Calu3 (cell line): ENCODE data around the gene LYPD6B. TPM values are rescaled to one million over a fixed set of nuclear protein-coding genes. Genes with fewer than 3 reads are reported as not detected.
"Not testable (repeated sequence)": the region's sequence is repeated elsewhere in the genome, so short reads cannot be mapped to it uniquely, and the experiment has no call there.

Experiments
- BruUV-seq: library from RNA; stranded (reverse); fragments of 400-500 nt; replicated peaks from 2 replicates; lab custom pipeline; 2021; lab: Mats Ljungman, UMichigan
- CTCF ChIA-PET: fragments of 300-600 bp; sonication (Branson Sonifier 250); formaldehyde crosslinking; loops from one replicate; lab custom pipeline; 2022; ENCODE audit warnings: antibody characterized with exemption; lab: Charles Lee
- DNase-seq: peaks from one replicate; pipeline ENCODE4 v3.0.0; 2022
- H3K27ac Mint-ChIP-seq: one replicate; pipeline ENCODE4 v1.8.0; 2022; ENCODE audit warnings: mixed read lengths; ENCODE audit not compliant: unreplicated experiment
- H3K27me3 Mint-ChIP-seq: one replicate; pipeline ENCODE4 v1.8.0; 2022; ENCODE audit warnings: mixed read lengths; ENCODE audit not compliant: unreplicated experiment
- H3K36me3 Mint-ChIP-seq: one replicate; pipeline ENCODE4 v1.8.0; 2022; ENCODE audit warnings: mild to moderate bottlenecking, moderate library complexity, mixed read lengths; ENCODE audit not compliant: insufficient read depth, unreplicated experiment
- H3K4me1 Mint-ChIP-seq: one replicate; pipeline ENCODE4 v1.8.0; 2022; ENCODE audit warnings: mild to moderate bottlenecking, low read depth, mixed read lengths; ENCODE audit not compliant: unreplicated experiment
- H3K4me3 Mint-ChIP-seq: one replicate; pipeline ENCODE4 v1.8.0; 2022; ENCODE audit warnings: mild to moderate bottlenecking, low read depth, moderate library complexity, mixed read lengths; ENCODE audit not compliant: unreplicated experiment
- H3K9me3 Mint-ChIP-seq: one replicate; pipeline ENCODE4 v1.8.0; 2022; ENCODE audit warnings: low read depth, mixed read lengths; ENCODE audit not compliant: unreplicated experiment
- intact Hi-C: fragments of 100-400 bp; cut with micrococcal nuclease; formaldehyde crosslinking; loops from one replicate; pipeline ENCODE4 v1.10.0; 2022; ENCODE audit not compliant: unreplicated experiment
- total RNA-seq: library from RNA; stranded (reverse); gene quantifications from 2 replicates; pipeline ENCODE4 v1.2.3, GENCODE V29; 2022
- TF ChIP-seq, protein P1 (sequence below): fragments of 200-600 bp; IDR thresholded peaks from one replicate; pipeline ENCODE4 v1.8.0; 2022; ENCODE audit warnings: antibody characterized with exemption; ENCODE audit not compliant: unreplicated experiment

The LYPD6B gene
- total RNA-seq, 1 experiment from 2014 or later: 0.87 TPM

DNA sequence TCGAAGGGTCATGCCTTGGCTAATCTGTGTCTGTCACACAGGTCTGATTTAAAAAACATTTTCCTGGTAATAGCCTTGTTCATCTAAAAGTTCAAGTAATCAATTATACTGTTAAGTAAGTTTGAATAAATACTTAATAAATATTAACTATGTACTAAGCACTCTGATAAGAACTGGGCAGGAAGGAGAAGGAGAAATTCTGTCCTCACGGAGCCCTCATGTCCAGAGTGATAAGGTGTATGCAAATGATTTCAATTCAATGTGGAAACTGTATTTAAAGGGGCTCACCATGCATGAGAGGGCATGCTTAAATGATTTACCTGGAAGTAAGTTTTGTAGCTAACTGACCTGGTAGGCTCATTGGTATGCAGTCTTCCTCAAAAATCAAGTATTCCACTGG lies 197.9 kb downstream of the LYPD6B start:
- no TSS peak for BruUV-seq
- intact Hi-C loops: no loop called here
- Mint-ChIP-seq H3K27ac (no peak overlapping the region), H3K27me3 (no peaks in the 10 kb centered on the region), H3K9me3 (no peaks in the 10 kb centered on the region), H3K4me1 (no peaks in the 10 kb centered on the region), H3K36me3 (no peaks in the 10 kb centered on the region), H3K4me3 (no peak overlapping the region)
- CTCF ChIA-PET: no interaction called here
- TF ChIP-seq, protein P1, sequence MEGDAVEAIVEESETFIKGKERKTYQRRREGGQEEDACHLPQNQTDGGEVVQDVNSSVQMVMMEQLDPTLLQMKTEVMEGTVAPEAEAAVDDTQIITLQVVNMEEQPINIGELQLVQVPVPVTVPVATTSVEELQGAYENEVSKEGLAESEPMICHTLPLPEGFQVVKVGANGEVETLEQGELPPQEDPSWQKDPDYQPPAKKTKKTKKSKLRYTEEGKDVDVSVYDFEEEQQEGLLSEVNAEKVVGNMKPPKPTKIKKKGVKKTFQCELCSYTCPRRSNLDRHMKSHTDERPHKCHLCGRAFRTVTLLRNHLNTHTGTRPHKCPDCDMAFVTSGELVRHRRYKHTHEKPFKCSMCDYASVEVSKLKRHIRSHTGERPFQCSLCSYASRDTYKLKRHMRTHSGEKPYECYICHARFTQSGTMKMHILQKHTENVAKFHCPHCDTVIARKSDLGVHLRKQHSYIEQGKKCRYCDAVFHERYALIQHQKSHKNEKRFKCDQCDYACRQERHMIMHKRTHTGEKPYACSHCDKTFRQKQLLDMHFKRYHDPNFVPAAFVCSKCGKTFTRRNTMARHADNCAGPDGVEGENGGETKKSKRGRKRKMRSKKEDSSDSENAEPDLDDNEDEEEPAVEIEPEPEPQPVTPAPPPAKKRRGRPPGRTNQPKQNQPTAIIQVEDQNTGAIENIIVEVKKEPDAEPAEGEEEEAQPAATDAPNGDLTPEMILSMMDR: no peak
- DNase-seq: no peak

GRCh38 chr2:149246186-149246585 lies 207.7 kb downstream of the LYPD6B start:
- no peak for DNase-seq
- no peak overlapping the region for H3K4me3 Mint-ChIP-seq
- H3K27me3 Mint-ChIP-seq: no peaks in the 10 kb centered on the region
- H3K4me1 Mint-ChIP-seq: no peaks in the 10 kb centered on the region
- H3K9me3 Mint-ChIP-seq: no peaks in the 10 kb centered on the region
- no peak overlapping the region for H3K27ac Mint-ChIP-seq
- TF ChIP-seq, protein P1: no peak
- H3K36me3 Mint-ChIP-seq: no peaks in the 10 kb centered on the region
- no TSS peak for BruUV-seq
- intact Hi-C loops: no loop called here
- CTCF ChIA-PET: interaction anchor here (0.6 kb wide), 2 partner anchors 149 to 692 kb away, joined by 3 read pairs; no protein-coding TSS in a partner anchor

DNA sequence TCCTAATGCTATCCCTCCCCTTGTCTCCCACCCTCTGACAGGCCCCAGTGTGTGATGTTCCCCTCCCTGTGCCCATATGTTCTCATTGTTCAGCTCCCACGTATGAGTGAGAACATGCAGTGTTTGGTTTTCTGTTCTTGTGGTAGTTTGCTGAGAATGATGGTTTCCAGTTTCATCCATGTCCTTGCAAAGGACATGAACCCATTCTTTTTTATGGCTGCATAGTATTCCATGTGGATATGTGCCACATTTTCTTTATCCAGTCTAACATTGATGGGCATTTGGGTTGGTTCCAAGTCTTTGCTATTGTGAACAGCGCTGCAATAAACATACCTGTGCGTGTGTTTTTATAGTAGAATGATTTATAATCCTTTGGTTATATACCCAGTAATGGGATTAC lies 212.9 kb downstream of the LYPD6B start:
- H3K4me3 Mint-ChIP-seq, H3K27ac Mint-ChIP-seq, CTCF ChIA-PET, intact Hi-C loops, H3K9me3 Mint-ChIP-seq, BruUV-seq, DNase-seq, H3K36me3 Mint-ChIP-seq, H3K4me1 Mint-ChIP-seq: not testable (repeated sequence)
- peaks cover 16% of the 10 kb centered on the region for H3K27me3 Mint-ChIP-seq

- not testable (repeated sequence) for H3K4me1 Mint-ChIP-seq, H3K27ac Mint-ChIP-seq
These were observed 218.4 kb downstream of the LYPD6B start for GRCh38 chr2:149256877-149257276.

GRCh38 chr2:149258531-149258930 lies 220.0 kb downstream of the LYPD6B start:
- H3K36me3 Mint-ChIP-seq: no peaks in the 10 kb centered on the region
- TF ChIP-seq, protein P1: no peak
- H3K4me3 Mint-ChIP-seq: no peak overlapping the region
- CTCF ChIA-PET: no interaction called here
- H3K4me1 Mint-ChIP-seq: peaks cover 8% of the 10 kb centered on the region
- H3K9me3 Mint-ChIP-seq: peaks cover 12% of the 10 kb centered on the region
- intact Hi-C loops: no loop called here
- no peak overlapping the region for H3K27ac Mint-ChIP-seq
- no peak for DNase-seq
- peaks cover 15% of the 10 kb centered on the region for H3K27me3 Mint-ChIP-seq
- BruUV-seq: no TSS peak

More at GRCh38 chr2:149256877-149257276, 218.4 kb downstream of the LYPD6B start:
- peaks cover 16% of the 10 kb centered on the region for H3K27me3 Mint-ChIP-seq
- H3K36me3 Mint-ChIP-seq, BruUV-seq, H3K4me3 Mint-ChIP-seq, intact Hi-C loops, CTCF ChIA-PET, DNase-seq: not testable (repeated sequence)
- H3K9me3 Mint-ChIP-seq: peaks cover 14% of the 10 kb centered on the region
